Measurements from ENCODE around the gene PER1. TPM values are rescaled to one million over a fixed set of nuclear protein-coding genes. Genes with fewer than 3 reads are reported as not detected.

PER1 gene
- total and polyA plus RNA-seq, 2 of the 8 experiments (the other 6 are each of a cell fraction or from before 2014, with no cell fraction given) = 9.6 to 38.0 TPM

GRCh38 chr17:8100763-8101162, 51.4 kb downstream of the PER1 start:
- DNase-seq (ENCODE audit: low read depth in 1 of 2, low spot score in 2 of 2) (no peak), FAIRE-seq (no peak)
- Histone ChIP-seq H2BK20ac (ENCODE audit: low read length) (no peak overlapping the region), H3K23ac (ENCODE audit: insufficient read length) (no peak overlapping the region), H2AFZ (ENCODE audit: low read length) (no peak overlapping the region), H3K56ac (replicated peaks; ENCODE audit: insufficient read length, low read depth, low read length) (no peak overlapping the region), H3K27ac (ENCODE audit: low read depth, low read length) (no peak overlapping the region), H3K18ac (ENCODE audit: extremely low read depth, low read length) (no peak overlapping the region), H2BK120ac (replicated peaks; ENCODE audit: low read depth, low read length) (no peak overlapping the region), H3K4me2 (ENCODE audit: insufficient read depth in 1 of 2, low read depth in 2 of 2, low read length in 2 of 2) (no peak overlapping the region), H3K79me1 (ENCODE audit: low read depth, low read length) (no peaks in the 10 kb centered on the region), H2BK15ac (ENCODE audit: low read length) (no peak overlapping the region), H3K23me2 (ENCODE audit: low read depth, low read length) (no peaks in the 10 kb centered on the region), H2BK12ac (ENCODE audit: low read depth, low read length) (no peak overlapping the region), H4K91ac (replicated peaks; ENCODE audit: insufficient read length, low read length) (no peak overlapping the region), H4K20me1 (replicated peaks in 1 of 2; ENCODE audit: control insufficient read depth in 1 of 2, insufficient read depth in 2 of 2, low read length in 2 of 2) (no peaks in the 10 kb centered on the region), H2BK5ac (ENCODE audit: low read depth, low read length) (no peak overlapping the region), H3K4me1 (replicated peaks in 1 of 4; ENCODE audit: control insufficient read depth in 3 of 4, insufficient read depth in 4 of 4, low read length in 3 of 4) (no peaks in the 10 kb centered on the region), H4K8ac (ENCODE audit: extremely low read depth, insufficient read depth, low read length) (no peak overlapping the region), H3K36me3 (ENCODE audit: control insufficient read depth in 2 of 4, insufficient read depth in 4 of 4, low read length in 3 of 4) (no peaks in the 10 kb centered on the region), H3K27me3 (replicated peaks in 1 of 4; ENCODE audit: control insufficient read depth in 3 of 4, extremely low read depth in 1 of 4, insufficient read depth in 3 of 4, low read length in 3 of 4) (peaks cover 0 to 2% (median 0%) of the 10 kb centered on the region in 4 experiments; a peak in 2 of 7 replicates), H3K79me2 (ENCODE audit: control insufficient read depth in 1 of 2, insufficient read depth in 2 of 2, low read length in 2 of 2) (no peaks in the 10 kb centered on the region), H3K4ac (replicated peaks; ENCODE audit: insufficient read length, low read depth, low read length) (no peak overlapping the region), H2AK5ac (ENCODE audit: low read depth, low read length) (no peak overlapping the region), H4K5ac (ENCODE audit: insufficient read length, low read depth, low read length) (no peak overlapping the region), H3K14ac (ENCODE audit: insufficient read length) (no peak overlapping the region), H3K9ac (replicated peaks in 1 of 4; ENCODE audit: extremely low read depth in 1 of 4, low read depth in 3 of 4, low read length in 3 of 4) (no peak overlapping the region), H3K4me3 (ENCODE audit: extremely low read depth in 1 of 4, insufficient read depth in 2 of 4, low read depth in 3 of 4, low read length in 4 of 4) (no peak overlapping the region), H3K9me3 (ENCODE audit: insufficient read depth in 2 of 2, low read depth in 1 of 2, low read length in 1 of 2) (no peaks in the 10 kb centered on the region)
- POLR2A ChIA-PET (ENCODE audit: partially characterized antibody) = interaction anchor here (1.3 kb wide), 1 partner anchor 73 kb away, joined by 5 read pairs; no protein-coding TSS in a partner anchor
- 61% methylated on average over 2 of the region's 2 CpGs; no CpG with 5 or more reads in 1 of the 2 experiments for WGBS, 2 experiments (ENCODE audit: extremely low coverage in 1 of 2, insufficient coverage in 1 of 2, insufficient read length in 1 of 2, insufficient replicate concordance in 2 of 2, low coverage in 1 of 2, low lambda C conversion rate in 2 of 2, missing lambda C conversion rate in 1 of 2)
- CTCF ChIA-PET (ENCODE audit: partially characterized antibody) = interaction anchor here (1.0 to 23.3 kb wide), 11 partner anchors 9 to 70 kb away, joined by 3 to 501 read pairs (median 5); partner anchors contain the start of genes ALOX12B and ALOXE3
- TF ChIP-seq KDM1A (IDR thresholded peaks at IDR 0.05; ENCODE audit: borderline replicate concordance, low read length) = no peak
- TF ChIP-seq E2F6 (IDR thresholded peaks at IDR 0.05) = no peak
- TF ChIP-seq CTBP2 (IDR thresholded peaks at IDR 0.05; ENCODE audit: borderline replicate concordance, insufficient read depth, insufficient read length, low read length) = no peak
- TF ChIP-seq CBX8 (IDR thresholded peaks at IDR 0.05; ENCODE audit: borderline replicate concordance, low read depth, low read length) = no peak
- no peak for TF ChIP-seq SIRT6 (IDR thresholded peaks at IDR 0.05; ENCODE audit: low read length)
- no peak for TF ChIP-seq GTF2F1 (IDR thresholded peaks at IDR 0.05; ENCODE audit: borderline replicate concordance, low read depth, low read length)
- TF ChIP-seq KDM5A (IDR thresholded peaks at IDR 0.05; ENCODE audit: low read length) = no peak
- no peak for TF ChIP-seq FOSL1 (IDR thresholded peaks at IDR 0.05; ENCODE audit: insufficient read depth, low read depth, low read length)
- no peak for TF ChIP-seq HDAC2 (IDR thresholded peaks at IDR 0.05; ENCODE audit: borderline replicate concordance in 1 of 2, low read depth in 2 of 2, low read length in 2 of 2)
- TF ChIP-seq CHD1 (IDR thresholded peaks at IDR 0.05; ENCODE audit: low read depth, low read length) = no peak
- no peak for TF ChIP-seq RXRA (IDR thresholded peaks at IDR 0.05; ENCODE audit: insufficient read depth, low read depth, low read length)
- TF ChIP-seq YY1 (IDR thresholded peaks at IDR 0.05; ENCODE audit: low read depth, low read length) = no peak
- no peak for TF ChIP-seq RAD21 (IDR thresholded peaks at IDR 0.05 in 1 of 2, conservative IDR thresholded peaks at IDR 0.05 in 1 of 2; ENCODE audit: low read depth in 2 of 2, low read length in 2 of 2)

Measured in H1 (cell line).